Neural crest cell (in vitro differentiated cells): Measurements from ENCODE around the gene SEMA6A. TPM values are rescaled to one million over a fixed set of nuclear protein-coding genes. Genes with fewer than 3 reads are reported as not detected.

Experiments
- DNase-seq: peaks from one replicate; pipeline ENCODE4 v3.0.0; 2021; ENCODE audit warnings: low read depth, mixed read lengths, low spot score
- H3K27ac Mint-ChIP-seq: one replicate; pipeline ENCODE4 v1.8.0; 2021; ENCODE audit warnings: mild to moderate bottlenecking, mixed read lengths; ENCODE audit not compliant: unreplicated experiment
- H3K27me3 Mint-ChIP-seq: 2 replicates; pipeline ENCODE4 v1.8.0; 2021; ENCODE audit warnings: low read depth, mild to moderate bottlenecking, mixed read lengths
- H3K36me3 Mint-ChIP-seq: 2 replicates; pipeline ENCODE4 v1.8.0; 2021; ENCODE audit warnings: low read depth, mild to moderate bottlenecking, mixed read lengths
- H3K4me1 Mint-ChIP-seq: 2 replicates; pipeline ENCODE4 v1.8.0; 2021; ENCODE audit warnings: mixed read lengths
- H3K4me3 Mint-ChIP-seq: one replicate; pipeline ENCODE4 v1.8.0; 2021; ENCODE audit warnings: mild to moderate bottlenecking, mixed read lengths
- H3K9me3 Mint-ChIP-seq: 2 replicates; pipeline ENCODE4 v1.8.0; 2021; ENCODE audit warnings: mixed read lengths
- CTCF ChIP-seq: fragments of 200-600 bp; sonication (generic); conservative IDR thresholded peaks from 2 replicates; pipeline ENCODE4 v1.5.0; 2021; ENCODE audit warnings: antibody characterized with exemption, mild to moderate bottlenecking
- total RNA-seq: library from RNA; stranded (reverse); gene quantifications from 2 replicates; pipeline ENCODE4 v1.2.1, GENCODE V29; 2021

SEMA6A gene
- total RNA-seq, 1 donor from 2014 or later: 30.0 TPM

GRCh38 chr5:116507941-116508655, 66.5 kb downstream of the SEMA6A start:
- Mint-ChIP-seq H3K4me1 (peaks cover 24% of the 10 kb centered on the region), H3K36me3 (peaks cover 4% of the 10 kb centered on the region)

GRCh38 chr5:116507051-116507537, 67.5 kb downstream of the SEMA6A start:
- no peaks in the 10 kb centered on the region for H3K27me3 Mint-ChIP-seq
- no peak overlapping the region for H3K4me3 Mint-ChIP-seq
- no peaks in the 10 kb centered on the region for H3K9me3 Mint-ChIP-seq
- H3K27ac Mint-ChIP-seq: no peak overlapping the region
- peaks cover 5% of the 10 kb centered on the region for H3K36me3 Mint-ChIP-seq
- peaks cover 32% of the 10 kb centered on the region for H3K4me1 Mint-ChIP-seq
- no peak for DNase-seq
- no peak for TF ChIP-seq CTCF

More at GRCh38 chr5:116507941-116508655, 66.5 kb downstream of the SEMA6A start:
- TF ChIP-seq CTCF: no peak
- Mint-ChIP-seq H3K27me3 (no peaks in the 10 kb centered on the region), H3K27ac (no peak overlapping the region), H3K9me3 (no peaks in the 10 kb centered on the region), H3K4me3 (no peak overlapping the region)
- no peak for DNase-seq

DNA sequence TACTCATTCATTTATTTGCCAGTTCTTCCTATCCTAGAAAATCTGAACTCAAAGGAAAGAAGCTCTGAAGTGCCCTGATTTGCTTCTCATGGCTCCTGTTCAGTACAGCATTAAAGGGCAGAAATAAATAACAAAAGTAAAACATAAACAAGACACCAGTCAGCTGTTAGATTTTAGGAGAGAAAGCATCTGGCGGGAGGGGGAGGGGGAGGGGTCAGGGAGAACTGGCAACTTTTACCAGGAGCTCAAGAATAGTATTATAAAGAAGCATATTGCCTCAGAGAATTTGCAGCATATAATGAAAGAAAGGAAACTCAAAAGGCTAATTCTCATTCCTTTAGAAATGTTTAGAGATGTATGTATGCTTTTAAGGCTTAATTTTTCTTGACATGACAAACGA, 68.1 kb downstream of the SEMA6A start:
- no peak for DNase-seq
- Mint-ChIP-seq H3K9me3 (no peaks in the 10 kb centered on the region), H3K4me1 (peaks cover 34% of the 10 kb centered on the region), H3K27ac (no peak overlapping the region), H3K27me3 (no peaks in the 10 kb centered on the region), H3K36me3 (peaks cover 7% of the 10 kb centered on the region), H3K4me3 (no peak overlapping the region)
- TF ChIP-seq CTCF: no peak

DNA sequence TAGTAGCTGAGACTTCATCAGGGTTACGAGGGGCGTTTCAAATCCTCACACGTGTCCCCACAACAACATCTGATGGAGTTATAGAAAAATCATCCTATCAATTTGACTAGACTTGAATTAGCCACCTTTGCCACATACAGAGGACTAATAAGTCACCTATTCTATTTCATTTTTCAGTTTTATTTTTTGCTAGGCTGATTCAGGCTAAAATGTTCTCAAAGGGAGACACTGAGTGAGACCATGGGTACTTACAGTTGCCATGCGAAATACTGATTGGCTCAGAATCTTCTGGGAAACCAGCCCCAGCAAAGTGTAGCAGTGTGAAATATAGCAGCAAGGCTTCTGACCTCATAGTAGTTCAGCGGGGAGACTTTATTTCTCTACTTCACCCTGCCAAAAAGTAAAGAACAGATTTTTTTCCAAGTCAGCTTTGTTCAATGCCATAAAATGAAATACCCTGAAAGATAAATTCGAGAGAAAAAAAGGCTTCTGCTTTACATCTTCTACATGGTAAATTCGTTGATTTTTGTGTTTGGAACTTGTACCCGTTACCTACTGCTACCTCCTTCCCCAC, 69.9 kb downstream of the SEMA6A start:
- Mint-ChIP-seq H3K36me3 (peaks cover 7% of the 10 kb centered on the region), H3K27me3 (no peaks in the 10 kb centered on the region), H3K4me3 (no peak overlapping the region), H3K27ac (no peak overlapping the region), H3K9me3 (no peaks in the 10 kb centered on the region), H3K4me1 (peaks cover 37% of the 10 kb centered on the region)
- no peak for DNase-seq
- no peak for TF ChIP-seq CTCF

DNA sequence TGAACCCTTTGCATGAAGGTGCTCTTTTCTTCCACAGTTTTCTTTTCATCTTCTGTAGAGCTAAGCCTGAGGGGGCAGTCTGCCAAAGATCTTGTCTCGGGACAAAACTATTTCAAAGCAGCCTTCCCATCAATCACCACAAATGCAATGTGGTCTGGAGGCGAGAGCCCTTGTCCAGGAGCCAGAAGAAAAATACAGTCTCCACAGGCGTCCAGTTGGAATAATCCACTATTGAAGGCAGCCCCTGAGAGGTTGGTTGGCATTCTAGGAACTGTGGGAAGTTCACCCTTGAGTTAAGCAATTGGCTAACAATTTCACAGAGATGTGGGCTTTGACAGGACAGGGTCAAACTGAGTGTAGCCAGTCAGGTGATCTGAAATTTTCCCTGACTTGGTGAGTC, 72.0 kb downstream of the SEMA6A start:
- Mint-ChIP-seq H3K27me3 (no peaks in the 10 kb centered on the region), H3K36me3 (peaks cover 7% of the 10 kb centered on the region), H3K27ac (no peak overlapping the region), H3K4me3 (no peak overlapping the region), H3K4me1 (peaks cover 48% of the 10 kb centered on the region), H3K9me3 (no peaks in the 10 kb centered on the region)
- DNase-seq: no peak
- no peak for TF ChIP-seq CTCF
